Measurements from ENCODE around the gene MIR17HG.

GRCh38 chr13:91303031-91303430 is 44.5 kb upstream of the MIR17HG start:
- TF ChIP-seq, protein P1, sequence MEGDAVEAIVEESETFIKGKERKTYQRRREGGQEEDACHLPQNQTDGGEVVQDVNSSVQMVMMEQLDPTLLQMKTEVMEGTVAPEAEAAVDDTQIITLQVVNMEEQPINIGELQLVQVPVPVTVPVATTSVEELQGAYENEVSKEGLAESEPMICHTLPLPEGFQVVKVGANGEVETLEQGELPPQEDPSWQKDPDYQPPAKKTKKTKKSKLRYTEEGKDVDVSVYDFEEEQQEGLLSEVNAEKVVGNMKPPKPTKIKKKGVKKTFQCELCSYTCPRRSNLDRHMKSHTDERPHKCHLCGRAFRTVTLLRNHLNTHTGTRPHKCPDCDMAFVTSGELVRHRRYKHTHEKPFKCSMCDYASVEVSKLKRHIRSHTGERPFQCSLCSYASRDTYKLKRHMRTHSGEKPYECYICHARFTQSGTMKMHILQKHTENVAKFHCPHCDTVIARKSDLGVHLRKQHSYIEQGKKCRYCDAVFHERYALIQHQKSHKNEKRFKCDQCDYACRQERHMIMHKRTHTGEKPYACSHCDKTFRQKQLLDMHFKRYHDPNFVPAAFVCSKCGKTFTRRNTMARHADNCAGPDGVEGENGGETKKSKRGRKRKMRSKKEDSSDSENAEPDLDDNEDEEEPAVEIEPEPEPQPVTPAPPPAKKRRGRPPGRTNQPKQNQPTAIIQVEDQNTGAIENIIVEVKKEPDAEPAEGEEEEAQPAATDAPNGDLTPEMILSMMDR (IDR thresholded peaks at IDR 0.05), result no peak
- no peak for TF ChIP-seq POLR2A (IDR thresholded peaks at IDR 0.05)
